GM18951 (cell line): ENCODE data around the gene HTRA1.

ENCODE experiments used
- POLR2A ChIP-seq: IDR thresholded peaks from 4 replicates; pipeline ENCODE4 v1.6.1; 2011; ENCODE audit warnings: mild to moderate bottlenecking; ENCODE audit not compliant: insufficient read length, insufficient read depth; ENCODE audit errors: extremely low read depth
- in situ Hi-C: fragments of 300-500 bp; cut with MboI; formaldehyde crosslinking; loops from one replicate; pipeline ENCODE4 v1.12.0; 2022; ENCODE audit warnings: low sequenced_read_pairs, mixed read lengths, inconsistent platforms; ENCODE audit not compliant: unreplicated experiment

HTRA1 gene

GRCh38 chr10:122554131-122555036 is 93.0 kb downstream of the HTRA1 start:
- in situ Hi-C loops: no loop called here
- no peak for TF ChIP-seq POLR2A

GRCh38 chr10:122555442-122555841 is 94.1 kb downstream of the HTRA1 start:
- no peak for TF ChIP-seq POLR2A
- in situ Hi-C loops: no loop called here

- TF ChIP-seq POLR2A: no peak
- in situ Hi-C loops: no loop called here
Observed at GRCh38 chr10:122557516-122557915, 96.2 kb downstream of the HTRA1 start.

GRCh38 chr10:122558452-122558851 is 97.1 kb downstream of the HTRA1 start:
- no peak for TF ChIP-seq POLR2A
- in situ Hi-C loops: no loop called here

- no peak for TF ChIP-seq POLR2A
- in situ Hi-C loops: no loop called here
Observed at GRCh38 chr10:122559228-122559627, 97.9 kb downstream of the HTRA1 start.

GRCh38 chr10:122560279-122560804 is 99.0 kb downstream of the HTRA1 start, which contains the start of gene DMBT1:
Gene DMBT1, plus strand, starts transcription at chr10:122560754. Its CDS starts 17 bp downstream, at chr10:122560771.
- TF ChIP-seq POLR2A: no peak
- in situ Hi-C loops: no loop called here

- in situ Hi-C loops: no loop called here
- TF ChIP-seq POLR2A: no peak
Observed at GRCh38 chr10:122561212-122561611, 99.9 kb downstream of the HTRA1 start.

GRCh38 chr10:122561792-122562191 is 100.4 kb downstream of the HTRA1 start:
- TF ChIP-seq POLR2A: no peak
- in situ Hi-C loops: no loop called here
